ENCODE measurements around the gene TPSAB1. TPM values are rescaled to one million over a fixed set of nuclear protein-coding genes. Genes with fewer than 3 reads are reported as not detected.

Gene TPSAB1
- total RNA-seq, 1 experiment from 2014 or later = 0.25 TPM

DNA sequence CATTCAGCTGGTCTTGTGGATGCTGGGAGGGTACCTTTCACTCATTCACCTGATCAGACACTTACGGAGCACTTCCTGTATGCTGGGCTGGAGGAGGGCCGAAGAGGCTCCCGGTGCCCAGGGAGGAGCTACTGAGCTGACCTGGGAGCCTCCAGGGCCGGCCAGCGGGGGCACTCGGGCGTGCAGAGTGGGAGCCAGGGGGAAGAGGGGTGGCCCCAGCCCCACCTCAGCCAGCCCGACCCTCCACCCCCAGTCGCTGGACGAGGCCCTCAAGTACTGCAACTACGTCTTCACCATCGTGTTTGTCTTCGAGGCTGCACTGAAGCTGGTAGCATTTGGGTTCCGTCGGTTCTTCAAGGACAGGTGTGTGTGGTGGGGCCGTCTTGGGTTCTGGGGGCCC is 25.8 kb upstream of the TPSAB1 start:
- Histone ChIP-seq H3K36me3 (ENCODE audit: control insufficient read depth in 1 of 2, insufficient read depth in 2 of 2, low read length in 2 of 2) (no peaks in the 10 kb centered on the region; a peak in 1 of 4 replicates), H3K4me1 (ENCODE audit: control insufficient read depth in 1 of 2, insufficient read depth in 2 of 2, low read length in 2 of 2) (no peaks in the 10 kb centered on the region), H4K20me1 (ENCODE audit: insufficient read depth) (no peaks in the 10 kb centered on the region), H3K27ac (ENCODE audit: low read depth, low read length) (no peak overlapping the region), H3K79me2 (ENCODE audit: insufficient read depth, low read length) (no peaks in the 10 kb centered on the region), H2AFZ (ENCODE audit: low read depth, low read length, poor library complexity, severe bottlenecking) (no peak overlapping the region), H3K4me2 (ENCODE audit: low read length) (no peak overlapping the region), H3K9ac (ENCODE audit: low read length) (no peak overlapping the region), H3K27me3 (ENCODE audit: insufficient read depth, low read length) (no peaks in the 10 kb centered on the region), H3K9me3 (ENCODE audit: control insufficient read depth in 1 of 2, insufficient read depth in 1 of 2, low read depth in 1 of 2, low read length in 2 of 2) (no peaks in the 10 kb centered on the region), H3K4me3 (replicated peaks in 1 of 2; ENCODE audit: low read depth in 1 of 2, low read length in 2 of 2) (no peak overlapping the region), H3K9me2 (ENCODE audit: insufficient read depth) (no peaks in the 10 kb centered on the region)
- ChIA-PET RAD21 (ENCODE audit: low non-redundant PET in 1 of 2, low total read pairs in 2 of 2, uncharacterized antibody in 2 of 2, unreplicated experiment in 2 of 2) (no interaction called here), CTCF (no interaction called here), POLR2A (no interaction called here)
- no peak for TF ChIP-seq JUND (IDR thresholded peaks at IDR 0.05)
- no peak for TF ChIP-seq ELF1 (IDR thresholded peaks at IDR 0.05; ENCODE audit: borderline replicate concordance, low read depth)
- TF ChIP-seq TCF7L2 (IDR thresholded peaks at IDR 0.05; ENCODE audit: borderline replicate concordance, extremely low read depth, insufficient read depth, insufficient read length) = no peak
- no peak for TF ChIP-seq POLR2AphosphoS5 (IDR thresholded peaks at IDR 0.05; ENCODE audit: low read depth, low read length)
- TF ChIP-seq ZNF274 (IDR thresholded peaks at IDR 0.05; ENCODE audit: low read depth, low read length) = no peak
- TF ChIP-seq, protein P1, sequence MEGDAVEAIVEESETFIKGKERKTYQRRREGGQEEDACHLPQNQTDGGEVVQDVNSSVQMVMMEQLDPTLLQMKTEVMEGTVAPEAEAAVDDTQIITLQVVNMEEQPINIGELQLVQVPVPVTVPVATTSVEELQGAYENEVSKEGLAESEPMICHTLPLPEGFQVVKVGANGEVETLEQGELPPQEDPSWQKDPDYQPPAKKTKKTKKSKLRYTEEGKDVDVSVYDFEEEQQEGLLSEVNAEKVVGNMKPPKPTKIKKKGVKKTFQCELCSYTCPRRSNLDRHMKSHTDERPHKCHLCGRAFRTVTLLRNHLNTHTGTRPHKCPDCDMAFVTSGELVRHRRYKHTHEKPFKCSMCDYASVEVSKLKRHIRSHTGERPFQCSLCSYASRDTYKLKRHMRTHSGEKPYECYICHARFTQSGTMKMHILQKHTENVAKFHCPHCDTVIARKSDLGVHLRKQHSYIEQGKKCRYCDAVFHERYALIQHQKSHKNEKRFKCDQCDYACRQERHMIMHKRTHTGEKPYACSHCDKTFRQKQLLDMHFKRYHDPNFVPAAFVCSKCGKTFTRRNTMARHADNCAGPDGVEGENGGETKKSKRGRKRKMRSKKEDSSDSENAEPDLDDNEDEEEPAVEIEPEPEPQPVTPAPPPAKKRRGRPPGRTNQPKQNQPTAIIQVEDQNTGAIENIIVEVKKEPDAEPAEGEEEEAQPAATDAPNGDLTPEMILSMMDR (IDR thresholded peaks at IDR 0.05 in 2 of 3, conservative IDR thresholded peaks at IDR 0.05 in 1 of 3; ENCODE audit: borderline replicate concordance in 1 of 3, insufficient read depth in 1 of 3, low read depth in 2 of 3, low read length in 2 of 3) = no peak
- TF ChIP-seq, protein P2, sequence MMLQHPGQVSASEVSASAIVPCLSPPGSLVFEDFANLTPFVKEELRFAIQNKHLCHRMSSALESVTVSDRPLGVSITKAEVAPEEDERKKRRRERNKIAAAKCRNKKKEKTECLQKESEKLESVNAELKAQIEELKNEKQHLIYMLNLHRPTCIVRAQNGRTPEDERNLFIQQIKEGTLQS (IDR thresholded peaks at IDR 0.05) = no peak
- TF ChIP-seq, protein P3, sequence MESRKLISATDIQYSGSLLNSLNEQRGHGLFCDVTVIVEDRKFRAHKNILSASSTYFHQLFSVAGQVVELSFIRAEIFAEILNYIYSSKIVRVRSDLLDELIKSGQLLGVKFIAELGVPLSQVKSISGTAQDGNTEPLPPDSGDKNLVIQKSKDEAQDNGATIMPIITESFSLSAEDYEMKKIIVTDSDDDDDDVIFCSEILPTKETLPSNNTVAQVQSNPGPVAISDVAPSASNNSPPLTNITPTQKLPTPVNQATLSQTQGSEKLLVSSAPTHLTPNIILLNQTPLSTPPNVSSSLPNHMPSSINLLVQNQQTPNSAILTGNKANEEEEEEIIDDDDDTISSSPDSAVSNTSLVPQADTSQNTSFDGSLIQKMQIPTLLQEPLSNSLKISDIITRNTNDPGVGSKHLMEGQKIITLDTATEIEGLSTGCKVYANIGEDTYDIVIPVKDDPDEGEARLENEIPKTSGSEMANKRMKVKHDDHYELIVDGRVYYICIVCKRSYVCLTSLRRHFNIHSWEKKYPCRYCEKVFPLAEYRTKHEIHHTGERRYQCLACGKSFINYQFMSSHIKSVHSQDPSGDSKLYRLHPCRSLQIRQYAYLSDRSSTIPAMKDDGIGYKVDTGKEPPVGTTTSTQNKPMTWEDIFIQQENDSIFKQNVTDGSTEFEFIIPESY (IDR thresholded peaks at IDR 0.05; ENCODE audit: extremely low read depth, insufficient replicate concordance, low read length) = no peak
- no peak for TF ChIP-seq POLR2A (IDR thresholded peaks at IDR 0.05; ENCODE audit: borderline replicate concordance, extremely low read depth, insufficient read depth, insufficient read length)
- TF ChIP-seq CBX3 (IDR thresholded peaks at IDR 0.05; ENCODE audit: low read depth) = no peak
- no peak for TF ChIP-seq RAD21 (IDR thresholded peaks at IDR 0.05; ENCODE audit: low read depth)
- TF ChIP-seq FOSL1 (IDR thresholded peaks at IDR 0.05; ENCODE audit: low read depth) = no peak
- TF ChIP-seq, protein P4, sequence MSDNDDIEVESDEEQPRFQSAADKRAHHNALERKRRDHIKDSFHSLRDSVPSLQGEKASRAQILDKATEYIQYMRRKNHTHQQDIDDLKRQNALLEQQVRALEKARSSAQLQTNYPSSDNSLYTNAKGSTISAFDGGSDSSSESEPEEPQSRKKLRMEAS (IDR thresholded peaks at IDR 0.05) = no peak
- no peak for TF ChIP-seq YY1 (IDR thresholded peaks at IDR 0.05; ENCODE audit: extremely low read depth, insufficient replicate concordance, low read depth, low read length)
- TF ChIP-seq EZH2 (IDR thresholded peaks at IDR 0.05) = no peak
- TF ChIP-seq SRF (IDR thresholded peaks at IDR 0.05; ENCODE audit: low read depth) = no peak
- TF ChIP-seq EZH2phosphoT487 (IDR thresholded peaks at IDR 0.05; ENCODE audit: borderline replicate concordance) = no peak
- no peak for TF ChIP-seq CEBPB (IDR thresholded peaks at IDR 0.05; ENCODE audit: low read depth)
- TF ChIP-seq ZFX (IDR thresholded peaks at IDR 0.05) = no peak
- no peak for TF ChIP-seq EGR1 (IDR thresholded peaks at IDR 0.05; ENCODE audit: low read depth)
- ATAC-seq = no peak
- no TSS peak for BruUV-seq (replicated peaks)
- intact Hi-C loops (cut with micrococcal nuclease) = no loop called here
- no peak for DNase-seq (ENCODE audit: low read depth, low spot score)

All from HCT116 (cell line).